GM12875 (cell line): ENCODE measurements around the gene MAGEC2.

ENCODE experiments used
- H3K4me3 ChIP-seq: one replicate; pipeline ENCODE4 v1.5.1; 2011; ENCODE audit warnings: low read depth, low read length, control low read depth
- TF ChIP-seq, protein P1 (sequence below): IDR thresholded peaks from 2 replicates; pipeline ENCODE4 v1.5.1; 2011; ENCODE audit warnings: low read depth, mild to moderate bottlenecking, control low read depth, inconsistent platforms, low read length, moderate library complexity, borderline replicate concordance; ENCODE audit not compliant: insufficient read depth

MAGEC2 gene

DNA sequence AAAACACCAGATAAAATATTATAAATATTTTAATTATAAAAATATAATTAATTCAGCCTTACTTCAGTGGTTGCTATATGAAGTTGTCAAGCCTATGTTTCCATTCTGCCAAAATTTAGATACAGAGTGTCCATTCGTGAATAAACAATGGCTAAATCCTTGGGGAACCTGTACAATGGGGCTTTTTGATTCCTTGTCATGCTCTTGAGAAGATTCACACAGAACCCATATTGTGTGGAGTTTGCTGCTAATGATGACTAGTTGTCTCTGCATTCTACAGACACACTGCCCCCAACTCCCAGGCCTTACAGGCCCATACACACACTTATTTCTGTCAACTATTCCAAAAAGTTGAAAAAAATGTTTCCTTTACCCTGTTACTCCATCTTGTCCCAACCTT is 33.4 kb upstream of the MAGEC2 start:
- no peak overlapping the region for H3K4me3 ChIP-seq
- TF ChIP-seq, protein P1, sequence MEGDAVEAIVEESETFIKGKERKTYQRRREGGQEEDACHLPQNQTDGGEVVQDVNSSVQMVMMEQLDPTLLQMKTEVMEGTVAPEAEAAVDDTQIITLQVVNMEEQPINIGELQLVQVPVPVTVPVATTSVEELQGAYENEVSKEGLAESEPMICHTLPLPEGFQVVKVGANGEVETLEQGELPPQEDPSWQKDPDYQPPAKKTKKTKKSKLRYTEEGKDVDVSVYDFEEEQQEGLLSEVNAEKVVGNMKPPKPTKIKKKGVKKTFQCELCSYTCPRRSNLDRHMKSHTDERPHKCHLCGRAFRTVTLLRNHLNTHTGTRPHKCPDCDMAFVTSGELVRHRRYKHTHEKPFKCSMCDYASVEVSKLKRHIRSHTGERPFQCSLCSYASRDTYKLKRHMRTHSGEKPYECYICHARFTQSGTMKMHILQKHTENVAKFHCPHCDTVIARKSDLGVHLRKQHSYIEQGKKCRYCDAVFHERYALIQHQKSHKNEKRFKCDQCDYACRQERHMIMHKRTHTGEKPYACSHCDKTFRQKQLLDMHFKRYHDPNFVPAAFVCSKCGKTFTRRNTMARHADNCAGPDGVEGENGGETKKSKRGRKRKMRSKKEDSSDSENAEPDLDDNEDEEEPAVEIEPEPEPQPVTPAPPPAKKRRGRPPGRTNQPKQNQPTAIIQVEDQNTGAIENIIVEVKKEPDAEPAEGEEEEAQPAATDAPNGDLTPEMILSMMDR = no peak

DNA sequence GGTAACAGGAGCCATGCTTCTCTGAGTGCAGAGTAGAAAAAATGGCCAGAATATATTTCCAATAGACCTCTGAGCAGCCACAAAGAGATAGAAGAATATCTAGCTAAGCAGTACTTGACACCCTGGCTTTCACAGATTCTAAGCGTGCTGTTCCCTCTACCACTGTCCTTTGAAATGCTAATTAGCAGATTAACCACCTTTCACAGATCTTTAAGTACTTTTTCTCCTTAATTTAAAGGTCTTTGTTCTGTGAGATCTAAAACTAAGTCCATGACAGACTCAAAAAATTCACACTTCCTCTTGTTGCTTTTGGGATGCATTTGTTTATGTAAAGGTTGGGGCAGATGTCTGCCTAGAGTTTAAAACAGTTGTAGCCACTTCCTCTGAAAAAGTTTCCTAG is 28.3 kb upstream of the MAGEC2 start:
- no peak overlapping the region for H3K4me3 ChIP-seq
- TF ChIP-seq, protein P1 = no peak

DNA sequence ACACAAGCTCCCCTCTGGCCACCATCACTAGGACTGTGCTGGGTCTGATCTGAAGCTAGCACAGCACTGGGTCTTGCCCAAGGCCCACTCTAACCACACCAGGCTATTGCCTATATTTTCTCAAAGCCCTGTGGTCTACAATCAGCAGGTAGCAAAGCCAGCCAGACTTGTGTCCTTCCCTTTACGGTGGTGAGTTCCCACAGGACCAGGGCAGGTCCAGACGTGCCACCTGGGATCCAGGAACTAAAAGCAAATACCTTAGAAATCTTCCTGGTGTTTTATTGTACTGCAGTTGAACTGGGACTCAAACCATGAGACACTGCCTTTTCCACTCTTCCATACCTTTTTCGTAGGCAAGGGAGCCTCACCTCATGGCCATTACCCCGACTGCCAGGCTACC is 9.0 kb upstream of the MAGEC2 start:
- TF ChIP-seq, protein P1 = no peak
- H3K4me3 ChIP-seq = no peak overlapping the region

DNA sequence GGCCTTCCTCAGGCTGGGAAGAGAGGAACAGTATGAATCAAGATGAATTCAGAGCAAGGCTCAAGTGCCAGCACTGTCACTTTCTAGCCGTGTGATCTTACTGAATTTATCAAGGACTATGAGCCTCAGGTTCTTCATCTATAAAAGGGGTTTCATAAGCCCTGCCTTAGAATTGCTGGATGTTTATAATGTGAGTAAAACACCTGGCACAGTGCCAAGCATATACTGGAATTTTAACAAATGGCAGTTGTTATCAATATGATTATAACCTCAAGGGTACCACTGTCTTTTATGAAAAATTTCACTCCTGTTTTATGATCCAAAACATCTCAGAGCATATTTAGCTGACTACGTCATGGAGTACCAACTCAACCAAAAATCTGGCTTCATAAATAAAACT is 4.0 kb downstream of the MAGEC2 start:
- TF ChIP-seq, protein P1 = no peak
- H3K4me3 ChIP-seq = no peak overlapping the region

- H3K4me3 ChIP-seq = no peak overlapping the region
- TF ChIP-seq, protein P1 = no peak
Measured at GRCh38 chrX:142186103-142186502, 19.0 kb downstream of the MAGEC2 start.

GRCh38 chrX:142184756-142185602 is 20.1 kb downstream of the MAGEC2 start:
- TF ChIP-seq, protein P1 = no peak
- H3K4me3 ChIP-seq = no peak overlapping the region

DNA sequence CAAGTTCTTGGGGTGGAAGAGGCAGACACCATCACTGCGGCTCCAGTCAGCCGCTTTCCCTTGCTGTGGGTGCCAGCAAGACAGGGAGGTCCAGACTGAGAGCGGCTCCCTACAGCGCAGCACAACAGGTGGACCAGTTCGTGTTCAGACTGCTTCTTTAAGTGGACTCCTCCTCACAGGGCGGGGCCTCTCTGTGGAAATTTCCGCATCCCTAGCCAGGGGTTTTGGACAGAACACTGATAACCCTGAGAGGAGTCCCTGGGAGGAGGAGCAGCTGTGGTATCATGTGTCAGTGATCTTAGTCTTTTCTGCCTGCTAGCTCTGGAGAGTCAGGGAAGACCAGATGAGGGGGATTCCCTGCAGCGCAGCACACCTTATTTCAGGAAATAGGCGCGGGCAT is 48.5 kb downstream of the MAGEC2 start:
- TF ChIP-seq, protein P1 = no peak
- no peak overlapping the region for H3K4me3 ChIP-seq
